COLO829 (cell line): ENCODE results near the gene MESP1.
A peak's percentile ranks its signal among the peaks of the same experiment; 100 is the strongest.

Source experiments
- DNase-seq: peaks from one replicate; pipeline ENCODE4 v3.0.0; 2012; ENCODE audit warnings: low spot score

MESP1 gene

DNA sequence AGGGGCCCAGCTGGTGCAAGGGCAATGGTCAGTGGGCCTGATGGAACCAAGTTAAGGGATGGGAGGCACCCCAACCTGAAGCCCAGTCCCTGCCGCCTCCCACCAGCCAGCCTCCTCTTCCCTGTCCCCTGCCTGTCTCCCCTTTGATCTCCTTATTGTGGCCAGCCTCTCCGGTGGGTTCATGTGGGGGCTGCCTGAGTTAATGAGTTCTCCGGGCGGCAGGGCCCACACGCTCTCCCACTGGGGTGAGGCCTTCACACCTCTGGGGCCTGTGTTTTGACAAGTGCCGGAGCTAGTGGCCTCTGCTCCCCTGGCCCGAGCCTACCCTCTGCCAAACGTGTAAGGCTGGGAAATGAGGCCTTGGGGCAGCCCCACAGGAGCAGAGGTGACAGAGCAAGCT lies 7.2 kb upstream of the MESP1 start:
- DNase-seq, result no peak

DNA sequence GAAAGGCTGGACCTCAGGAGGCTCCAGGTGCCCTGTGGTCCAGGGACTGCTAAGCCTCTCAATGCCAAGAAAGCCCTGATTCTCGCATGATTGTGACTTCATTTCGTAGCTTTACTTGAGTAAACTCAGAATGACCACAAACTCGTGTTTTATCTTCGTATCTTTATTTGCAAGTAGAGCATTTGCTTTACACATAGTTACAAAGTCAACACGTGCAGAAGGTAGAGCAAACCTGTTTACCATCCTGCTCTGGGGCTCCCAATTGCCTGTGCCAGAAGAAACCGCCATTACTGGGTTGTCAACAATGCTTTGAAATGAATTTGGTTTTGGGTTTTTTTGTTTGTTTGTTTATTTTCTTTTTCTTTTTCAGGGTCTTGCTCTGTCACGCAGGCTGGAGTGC lies 5.8 kb upstream of the MESP1 start:
- DNase-seq, result no peak

DNA sequence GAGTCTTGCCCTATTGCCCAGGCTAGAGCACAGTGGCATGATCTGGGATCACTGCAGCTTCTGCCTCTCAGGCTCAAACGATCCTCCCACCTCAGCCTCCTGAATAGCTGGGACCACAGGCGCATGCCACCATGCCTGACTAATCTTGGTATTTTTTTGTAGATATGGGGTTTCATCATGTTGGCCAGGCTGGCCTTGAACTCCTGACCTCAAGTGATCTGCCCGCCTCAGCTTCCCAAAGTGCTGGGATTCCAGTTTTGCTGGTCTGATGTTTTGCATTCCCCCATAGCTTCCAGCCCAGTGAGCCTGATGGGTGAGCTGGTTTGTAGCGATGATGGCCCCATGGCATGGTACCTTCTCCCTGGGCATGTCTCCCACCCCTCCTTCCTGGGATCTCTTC lies 4.7 kb upstream of the MESP1 start:
- DNase-seq, result no peak

DNA sequence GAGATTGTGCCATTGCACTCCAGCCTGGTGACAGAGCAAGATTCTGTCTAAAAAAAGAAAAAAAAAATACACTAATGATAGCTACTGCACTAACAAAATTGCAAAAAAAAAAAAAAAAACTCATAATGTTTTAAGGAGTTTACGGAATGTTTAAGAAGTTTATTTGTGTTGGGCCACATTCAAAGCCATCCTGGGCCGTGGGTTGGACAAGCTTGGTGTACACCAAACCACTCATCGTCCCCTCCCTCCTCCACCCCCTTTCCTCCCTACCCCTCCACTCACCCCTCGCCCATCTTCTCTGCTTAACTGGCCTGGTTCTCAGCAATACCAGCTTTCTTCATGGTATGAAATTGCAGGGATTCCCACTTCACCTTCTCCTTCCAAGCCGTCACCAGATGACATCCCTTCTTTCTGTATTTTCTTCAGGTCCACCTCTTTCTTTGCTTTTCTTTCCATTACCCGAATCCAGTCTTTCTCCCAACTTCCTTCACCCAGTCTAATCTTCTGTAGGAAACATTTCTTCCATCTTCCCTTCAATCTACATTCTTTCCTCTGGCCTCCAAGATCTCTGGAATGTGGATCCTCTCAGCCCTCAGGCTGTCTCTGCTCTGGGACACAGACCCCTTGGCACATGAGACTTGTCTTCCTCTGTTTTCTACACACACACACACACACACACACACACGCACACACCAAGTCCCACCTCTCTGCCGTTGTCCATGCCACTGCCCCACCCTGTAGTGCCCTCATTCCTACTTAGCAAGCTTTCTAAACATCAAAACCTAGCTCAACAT lies 3.5 kb upstream of the MESP1 start:
- no peak for DNase-seq

DNA sequence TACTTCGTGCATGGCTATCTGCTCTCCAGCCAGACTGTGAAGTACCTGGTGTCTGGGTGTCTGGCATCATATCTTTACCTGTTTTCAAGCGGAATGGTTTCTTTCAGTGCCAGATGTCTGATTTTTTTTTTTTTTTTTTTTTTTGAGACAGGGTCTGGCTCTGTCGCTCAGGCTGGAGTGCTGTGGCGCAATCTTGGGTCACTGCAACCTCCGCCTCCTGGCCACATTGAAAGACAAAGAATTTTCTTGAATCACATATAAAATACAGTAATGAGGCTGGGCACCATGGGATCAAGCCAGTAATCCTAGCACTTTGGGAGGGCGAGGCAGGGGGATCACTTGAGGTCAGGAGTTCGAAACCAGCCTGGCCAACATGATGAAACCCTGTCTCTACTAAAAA lies 2.8 kb upstream of the MESP1 start:
- DNase-seq, result no peak

DNA sequence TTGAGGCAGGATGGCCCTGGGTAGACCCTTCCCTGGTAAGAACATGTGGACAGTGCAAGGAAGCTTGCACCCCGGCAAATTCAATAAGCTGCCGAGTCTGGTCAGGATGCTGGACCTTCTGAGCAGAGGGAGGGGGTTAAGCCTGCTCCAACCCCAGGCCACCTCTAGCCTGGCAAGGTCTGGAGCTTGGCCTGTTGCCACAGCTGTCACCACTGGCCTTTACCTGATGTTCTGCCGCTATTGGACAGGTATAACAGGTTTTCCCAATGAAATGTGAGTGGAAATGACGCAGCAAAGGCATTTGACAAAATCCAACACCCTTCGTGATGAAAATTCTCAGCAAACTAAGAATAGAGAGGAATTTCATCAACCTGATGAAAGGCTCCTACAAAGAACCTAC lies 699 bp upstream of the MESP1 start:
- DNase-seq, result no peak

DNA sequence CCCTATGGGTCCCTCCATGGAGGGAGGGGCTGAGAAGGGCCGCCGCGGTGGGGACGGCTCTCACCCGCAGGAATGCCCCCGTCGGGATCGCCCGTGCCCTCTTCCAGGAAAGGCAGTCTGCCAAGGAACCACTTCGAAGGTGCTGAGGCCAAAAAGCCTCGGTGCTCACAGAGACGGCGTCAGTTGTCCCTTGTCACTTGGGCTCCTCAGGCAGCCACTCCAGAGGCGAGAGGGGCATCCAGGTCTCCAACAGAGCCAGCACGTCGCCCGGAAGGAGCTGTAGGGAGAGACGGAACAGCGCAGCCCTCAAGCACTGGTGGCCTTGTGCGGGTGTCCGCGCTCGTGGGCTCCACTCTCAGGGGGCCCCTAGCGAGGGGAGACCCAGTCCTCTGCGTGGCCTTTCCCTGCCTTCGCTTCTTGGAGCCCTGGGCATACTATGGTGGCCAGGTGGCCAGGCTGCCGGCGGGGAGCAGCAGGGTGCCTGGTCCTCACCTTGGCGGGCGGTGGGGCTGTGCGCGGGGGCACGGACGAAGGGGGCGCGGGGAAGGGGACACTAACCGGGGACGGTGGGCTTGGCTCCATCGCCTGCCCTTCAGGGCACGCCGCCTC lies 994 bp downstream of the MESP1 start:
- DNase-seq, result no peak

DNA sequence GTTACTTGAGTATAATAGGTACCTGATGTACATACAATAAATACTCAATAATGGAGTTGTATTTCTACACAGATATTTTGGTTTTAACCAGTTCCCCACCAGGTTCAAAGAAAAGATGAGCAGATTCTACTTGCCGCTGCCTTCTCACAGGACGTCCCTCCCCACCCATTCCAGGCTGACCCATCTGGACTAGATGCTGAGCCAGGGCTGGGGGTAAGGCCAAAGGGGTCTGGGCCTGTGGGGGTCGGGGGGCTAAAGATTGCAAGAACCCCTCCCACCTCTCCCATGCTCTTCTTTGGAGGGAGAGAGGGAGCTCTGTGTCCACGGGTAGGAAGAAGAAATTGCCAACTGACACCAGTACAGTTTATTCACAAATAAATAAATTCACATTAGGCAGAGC lies 1.5 kb downstream of the MESP1 start:
- no peak for DNase-seq

DNA sequence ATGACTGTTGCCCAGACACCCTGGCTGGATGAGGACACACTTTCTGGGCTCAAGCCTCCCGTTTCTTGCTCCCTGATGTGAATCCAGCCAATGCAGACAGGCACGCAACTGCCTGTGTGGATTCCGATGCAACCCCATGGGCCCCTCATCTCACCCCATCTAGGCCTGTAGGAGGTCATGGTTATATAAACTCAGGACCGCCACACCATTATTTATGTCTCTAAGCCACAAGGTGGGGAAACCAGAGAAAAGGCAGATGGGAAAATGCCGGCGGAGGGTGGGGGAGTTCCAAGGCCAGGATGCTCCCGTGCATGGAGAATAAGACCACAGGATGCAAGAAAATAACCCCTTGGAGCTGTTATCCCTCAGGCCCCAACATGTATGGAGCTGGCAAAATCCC lies 2.0 kb downstream of the MESP1 start:
- DNase-seq, result no peak

DNA sequence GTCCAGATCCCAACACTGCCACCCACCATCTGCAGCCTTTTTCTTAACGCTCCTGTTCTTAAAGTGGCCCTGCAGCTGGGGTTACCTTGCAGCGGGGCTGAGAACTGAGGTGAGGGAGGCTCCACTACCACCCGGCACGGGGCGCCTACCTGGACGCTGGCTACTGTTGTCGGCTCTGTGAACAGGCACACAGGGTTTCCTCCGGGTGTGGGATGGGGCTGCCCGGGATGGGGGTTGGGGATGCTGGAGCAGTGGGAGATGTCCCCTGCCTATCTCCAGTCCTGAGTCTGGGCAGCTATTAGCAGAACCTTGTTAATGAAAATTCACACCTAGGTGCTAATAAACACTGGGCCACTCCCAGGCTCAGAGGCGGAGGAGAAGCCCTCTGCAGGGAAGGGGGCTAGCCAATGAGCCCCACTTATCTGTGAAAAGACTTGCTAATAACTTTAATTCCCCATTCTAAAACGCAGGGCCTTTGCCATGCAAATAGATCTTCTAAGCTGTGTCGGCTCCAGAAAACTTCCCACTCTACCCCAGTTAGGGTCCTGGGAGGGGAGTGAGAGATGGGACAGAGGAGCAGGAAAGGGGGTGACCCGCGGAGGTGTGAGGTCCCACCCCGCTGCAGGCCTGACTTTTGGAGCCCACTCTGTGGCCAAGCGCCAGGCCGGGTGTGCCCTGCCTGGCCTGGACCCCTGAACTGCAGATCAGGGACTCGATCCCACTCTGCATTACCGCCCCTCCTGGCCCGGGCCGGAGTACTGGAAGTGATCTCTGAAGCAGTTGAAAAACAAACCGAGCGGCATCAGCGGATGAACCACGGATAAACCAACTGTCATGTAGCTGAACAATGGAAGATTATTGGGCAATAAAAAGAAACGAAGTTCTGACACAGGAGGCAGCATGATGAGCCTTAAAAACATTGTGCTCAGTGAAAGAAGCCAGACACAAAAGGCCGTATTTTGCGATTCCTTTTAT lies 3.1 kb downstream of the MESP1 start:
- no peak for DNase-seq

DNA sequence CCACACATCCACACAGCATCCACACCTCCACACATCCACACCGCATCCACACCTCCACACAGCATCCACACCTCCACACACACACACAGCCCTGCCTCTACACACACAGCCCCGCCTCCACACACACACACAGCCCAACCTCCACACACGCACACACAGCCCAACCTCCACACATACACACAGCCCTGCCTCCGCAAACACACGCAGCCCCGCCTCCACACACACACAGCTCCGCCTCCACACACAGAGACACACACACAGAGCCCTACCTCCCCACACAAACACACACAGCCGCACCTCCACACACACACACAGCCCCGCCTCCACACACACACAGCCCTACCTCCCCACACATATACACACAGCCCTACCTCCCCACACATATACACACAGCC lies 4.7 kb downstream of the MESP1 start:
- DNase-seq, result no peak

DNA sequence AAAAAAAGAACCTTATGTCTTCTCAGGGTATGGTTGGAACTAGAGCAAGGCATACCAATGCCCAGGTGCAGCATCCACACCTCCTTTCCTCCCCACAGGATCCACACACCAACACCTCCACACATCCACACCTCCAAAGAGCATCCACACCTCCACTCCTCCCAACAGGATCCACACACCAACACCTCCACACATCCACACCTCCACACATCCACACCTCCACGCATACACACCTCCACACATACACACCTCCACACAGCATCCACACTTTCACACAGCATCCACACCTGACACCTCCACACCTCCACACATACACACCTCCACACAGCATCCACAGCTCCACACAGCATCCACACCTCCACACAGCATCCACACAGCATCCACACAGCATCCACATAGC lies 5.3 kb downstream of the MESP1 start:
- no peak for DNase-seq

DNA sequence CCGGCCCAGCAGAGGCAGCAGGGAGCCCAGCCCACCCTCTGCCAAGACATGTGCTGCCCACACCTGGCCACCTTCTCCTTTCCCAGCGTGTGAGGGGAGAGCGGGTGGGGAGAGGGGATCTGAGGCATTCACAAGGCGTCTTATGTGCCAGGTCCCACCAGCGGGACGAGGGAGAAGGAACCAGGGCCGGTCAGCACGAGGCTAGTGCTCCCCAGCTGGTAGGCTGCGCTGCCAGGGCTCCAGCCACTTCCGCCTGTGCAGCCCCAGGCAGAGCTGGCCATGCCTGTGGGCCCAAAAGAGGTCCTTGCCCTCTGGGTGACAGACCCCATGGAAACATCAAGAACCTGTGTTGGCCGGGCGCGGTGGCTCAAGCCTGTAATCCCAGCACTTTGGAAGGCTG lies 5.9 kb downstream of the MESP1 start:
- no peak for DNase-seq

DNA sequence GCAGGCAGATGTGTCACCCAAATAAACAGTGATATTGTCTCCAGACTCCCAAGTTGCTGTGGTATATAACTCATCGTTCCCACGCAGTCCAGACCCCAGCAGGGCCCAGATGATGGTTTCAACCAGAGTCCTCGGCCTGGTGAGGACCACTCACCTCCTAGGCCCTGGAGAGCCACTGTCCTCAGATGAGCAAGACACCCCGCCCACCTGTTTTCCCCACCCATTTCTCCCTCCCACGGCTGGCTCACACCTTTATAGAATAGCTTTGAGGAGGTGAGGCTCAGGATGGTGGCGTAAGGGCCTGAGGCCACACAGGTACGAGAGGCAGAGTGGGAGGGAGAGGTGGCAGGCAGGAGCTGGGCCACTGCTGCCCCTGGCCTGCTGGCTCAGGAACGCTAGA lies 7.5 kb downstream of the MESP1 start:
- no peak for DNase-seq

DNA sequence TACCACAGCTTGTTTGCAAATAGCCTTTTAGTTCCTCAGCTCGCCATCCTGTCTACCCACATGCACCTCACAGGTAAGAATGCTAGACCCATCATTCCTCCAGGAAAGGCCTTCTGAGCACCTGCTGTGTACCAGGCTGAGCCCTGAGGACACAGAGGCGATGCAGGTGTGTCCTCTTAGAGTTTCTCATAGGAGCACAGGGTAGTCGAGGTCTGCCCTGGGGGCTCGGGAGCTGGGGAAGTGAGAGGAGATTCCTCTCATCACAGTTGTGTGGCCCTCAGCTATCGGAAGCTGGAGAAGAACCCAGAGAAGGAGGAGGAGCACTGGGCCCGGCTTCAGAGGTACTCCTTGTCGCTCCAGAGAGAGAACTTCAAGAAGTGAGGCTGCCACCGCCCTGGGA lies 8.0 kb downstream of the MESP1 start:
- DNase-seq, result no peak

DNA sequence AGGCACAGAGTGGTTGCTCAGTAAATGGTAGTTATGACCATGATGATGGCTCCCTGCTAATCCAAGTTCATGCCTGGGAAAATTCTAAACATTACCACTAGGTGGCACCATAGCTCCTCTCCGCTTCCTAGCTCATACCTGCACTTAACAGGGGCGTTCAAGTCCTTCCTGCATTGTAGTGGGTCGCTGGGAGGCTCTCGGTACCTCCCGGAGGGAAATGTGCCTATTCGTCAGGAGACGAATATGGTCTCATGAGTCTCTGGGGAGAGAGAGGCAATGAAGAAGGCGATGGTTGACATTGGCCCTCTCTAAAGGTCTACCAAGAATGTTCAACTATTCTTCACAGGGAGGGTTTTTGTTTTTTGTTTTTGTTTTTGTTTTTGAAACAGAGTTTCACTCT lies 10.9 kb downstream of the MESP1 start:
- DNase-seq, result peak; percentile 80

DNA sequence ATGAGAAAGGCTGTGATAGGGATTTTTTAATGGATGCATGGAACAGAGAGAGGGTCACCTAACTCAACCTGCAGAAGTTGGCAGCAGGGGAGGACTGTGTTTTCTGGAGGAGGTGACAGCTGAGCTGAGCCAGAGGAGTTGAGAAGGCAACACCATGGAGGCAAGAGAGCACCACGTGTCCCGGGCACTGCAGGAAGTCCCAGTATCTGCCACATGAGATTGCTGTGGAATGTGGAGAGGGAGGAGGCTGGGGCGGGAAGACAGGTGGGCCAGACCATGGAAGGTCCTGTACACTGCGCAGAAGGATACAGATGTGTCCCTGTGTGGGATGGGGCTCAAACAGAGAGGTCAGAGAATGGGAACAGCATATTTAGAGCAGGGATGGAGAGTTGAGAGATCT lies 15.3 kb downstream of the MESP1 start:
- DNase-seq, result no peak

DNA sequence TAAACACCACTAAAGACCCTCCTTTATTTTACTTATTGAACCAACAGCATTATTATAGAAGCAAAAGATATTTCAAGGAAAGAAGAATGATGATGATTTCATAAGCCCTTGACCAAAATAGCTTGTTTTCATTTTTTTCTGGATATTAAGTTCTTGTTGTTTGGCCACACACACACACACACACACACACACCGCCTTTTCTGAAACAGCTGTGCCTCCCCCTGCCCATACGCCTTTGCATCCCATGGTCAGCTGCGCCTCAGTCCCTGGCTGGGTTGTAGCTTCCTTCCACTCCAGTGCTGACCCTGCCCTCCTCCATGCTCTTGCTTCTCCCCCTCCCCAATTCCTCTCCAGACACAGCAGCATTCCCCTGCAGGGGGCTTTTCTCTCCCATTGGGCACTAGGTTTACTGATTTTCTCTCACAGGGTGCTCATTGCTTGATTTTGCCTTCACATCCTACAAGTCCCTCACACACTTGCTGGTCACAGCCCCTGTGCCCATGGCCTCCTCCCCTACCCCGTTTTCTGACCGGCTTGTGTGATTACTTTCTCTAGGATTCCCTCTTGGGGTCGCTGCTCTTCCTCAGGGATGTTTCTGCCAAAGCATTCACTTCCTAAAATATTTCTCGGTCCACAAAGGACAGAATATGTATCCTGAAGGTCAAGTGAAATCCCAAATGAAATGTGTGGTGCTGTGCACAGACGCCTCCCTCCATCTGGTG lies 18.4 kb downstream of the MESP1 start:
- DNase-seq, result no peak

DNA sequence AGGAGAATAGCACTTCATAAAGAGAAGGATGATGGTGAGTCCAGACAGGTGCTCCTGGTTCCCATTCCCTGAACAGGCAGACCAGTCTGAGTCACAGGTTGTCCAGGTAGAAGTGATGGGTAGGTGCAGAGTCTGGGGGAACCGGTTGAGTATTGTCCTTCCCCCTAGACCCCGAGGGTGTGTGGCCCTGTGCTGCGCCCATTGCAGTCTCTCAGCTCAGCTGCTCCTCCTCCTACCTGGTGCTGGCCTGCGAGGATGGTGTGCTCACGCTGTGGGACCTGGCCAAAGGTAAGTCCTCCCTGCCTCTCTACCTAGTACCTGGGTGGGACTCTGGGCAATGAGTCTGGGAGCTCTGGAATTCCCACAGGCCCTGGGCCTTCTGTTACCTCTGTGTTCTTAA lies 19.8 kb downstream of the MESP1 start:
- DNase-seq, result no peak

DNA sequence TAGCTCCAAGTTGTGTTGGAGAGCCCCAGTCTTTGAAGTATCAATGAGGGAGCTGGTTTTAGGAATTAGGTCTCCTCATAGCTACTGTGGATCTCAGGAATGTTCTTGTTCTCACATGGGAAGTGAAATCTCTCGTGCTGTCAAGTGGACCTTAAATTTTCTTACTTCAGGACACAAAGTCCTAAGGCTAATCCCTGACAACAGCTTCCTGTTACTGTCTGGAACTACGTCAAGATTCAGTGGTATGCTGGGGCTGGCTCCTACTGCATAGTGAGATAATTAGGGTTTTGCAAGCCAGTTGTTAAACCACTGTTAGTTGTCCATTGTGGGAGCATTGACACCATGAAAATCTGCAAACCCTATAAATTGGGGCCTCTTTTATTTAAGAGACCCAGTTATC lies 22.8 kb downstream of the MESP1 start:
- DNase-seq, result no peak

DNA sequence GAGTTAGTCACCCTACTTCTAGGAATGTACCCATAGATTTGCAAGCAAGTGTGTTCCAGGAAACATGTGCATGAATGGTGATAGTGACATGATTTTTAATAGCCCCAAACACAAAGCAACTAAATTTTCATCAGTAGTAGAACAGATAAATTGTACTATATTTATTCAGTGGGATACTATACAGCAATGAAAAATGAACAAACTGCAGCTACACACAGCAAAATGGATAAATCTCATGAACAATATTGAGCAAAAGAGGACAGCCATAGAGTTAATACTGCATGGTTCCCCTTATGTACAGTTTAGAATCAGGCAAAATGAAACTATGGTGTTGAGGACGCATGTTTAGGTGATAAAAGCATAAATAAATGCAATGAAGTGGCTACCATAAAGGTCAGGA lies 26.0 kb downstream of the MESP1 start:
- no peak for DNase-seq

DNA sequence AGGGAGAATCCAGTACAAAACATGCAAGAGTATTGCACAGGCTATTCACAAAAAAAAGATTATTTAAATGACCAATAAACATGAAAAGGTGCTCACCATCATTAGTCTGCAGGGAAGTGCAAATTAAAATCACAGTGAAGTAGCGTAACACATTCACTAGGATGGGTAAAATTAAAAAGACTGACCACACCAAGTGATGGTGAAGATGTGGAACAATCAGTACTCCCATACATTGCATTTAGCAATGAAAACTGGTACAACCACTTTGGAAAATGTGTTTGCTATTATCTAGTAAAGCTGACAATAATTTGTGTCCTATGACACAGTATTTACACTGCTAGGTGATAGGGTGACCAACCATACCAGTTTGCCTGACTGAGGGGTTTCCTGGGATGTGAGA lies 26.4 kb downstream of the MESP1 start:
- no peak for DNase-seq
